ENCODE data around the gene SMPD1.

SMPD1 gene

GRCh38 chr11:6389905-6390717 lies at the start of gene SMPD1:
Gene SMPD1 (plus strand): TSS chr11:6390474. CDS start chr11:6390599, 125 bp downstream.
- DNase-seq: peak; percentile 96

GRCh38 chr11:6345366-6345765 lies 44.9 kb upstream of the SMPD1 start:
- no peak for DNase-seq

- DNase-seq: no peak
Observed at GRCh38 chr11:6350043-6350442, 40.2 kb upstream of the SMPD1 start.

GRCh38 chr11:6350486-6350885 lies 39.8 kb upstream of the SMPD1 start:
- DNase-seq: no peak

- no peak for DNase-seq
Observed at GRCh38 chr11:6351782-6352382, 38.4 kb upstream of the SMPD1 start.

GRCh38 chr11:6353367-6353987 lies 36.8 kb upstream of the SMPD1 start:
- peak; percentile 68 for DNase-seq

GRCh38 chr11:6354651-6355485 lies 35.4 kb upstream of the SMPD1 start:
- DNase-seq: no peak

- no peak for DNase-seq
Observed at GRCh38 chr11:6356503-6357055, 33.7 kb upstream of the SMPD1 start.

- DNase-seq: peak; percentile 55
Observed at GRCh38 chr11:6357222-6357621, 33.1 kb upstream of the SMPD1 start.

GRCh38 chr11:6360183-6360582 lies 30.1 kb upstream of the SMPD1 start:
- no peak for DNase-seq

GRCh38 chr11:6362185-6362872 lies 27.9 kb upstream of the SMPD1 start:
- DNase-seq: no peak

- peak; percentile 73 for DNase-seq
Observed at GRCh38 chr11:6362873-6363678, 27.2 kb upstream of the SMPD1 start.

- DNase-seq: no peak
Observed at GRCh38 chr11:6365659-6366058, 24.6 kb upstream of the SMPD1 start.

GRCh38 chr11:6371825-6372224 lies 18.4 kb upstream of the SMPD1 start:
- peak; percentile 53 for DNase-seq

- peak; percentile 33 for DNase-seq
Observed at GRCh38 chr11:6377902-6378639, 12.2 kb upstream of the SMPD1 start.

- DNase-seq: no peak
Observed at GRCh38 chr11:6378640-6378989, 11.7 kb upstream of the SMPD1 start.

- DNase-seq: no peak
Observed at GRCh38 chr11:6385046-6385777, 5.1 kb upstream of the SMPD1 start.

GRCh38 chr11:6387811-6388599 lies 2.3 kb upstream of the SMPD1 start:
- no peak for DNase-seq

GRCh38 chr11:6388748-6389147 lies 1.5 kb upstream of the SMPD1 start:
- DNase-seq: peak; percentile 46

Data from OCI-M1 (cell line).